Neural crest cell (in vitro differentiated cells): Measurements from ENCODE around the gene QSOX1. TPM values are rescaled to one million over a fixed set of nuclear protein-coding genes. Genes with fewer than 3 reads are reported as not detected.

Experiments
- DNase-seq: peaks from one replicate; pipeline ENCODE4 v3.0.0; 2021; ENCODE audit warnings: low read depth, mixed read lengths, low spot score
- H3K27ac Mint-ChIP-seq: one replicate; pipeline ENCODE4 v1.8.0; 2021; ENCODE audit warnings: mild to moderate bottlenecking, mixed read lengths; ENCODE audit not compliant: unreplicated experiment
- H3K27me3 Mint-ChIP-seq: 2 replicates; pipeline ENCODE4 v1.8.0; 2021; ENCODE audit warnings: low read depth, mild to moderate bottlenecking, mixed read lengths
- H3K36me3 Mint-ChIP-seq: 2 replicates; pipeline ENCODE4 v1.8.0; 2021; ENCODE audit warnings: low read depth, mild to moderate bottlenecking, mixed read lengths
- H3K4me1 Mint-ChIP-seq: 2 replicates; pipeline ENCODE4 v1.8.0; 2021; ENCODE audit warnings: mixed read lengths
- H3K4me3 Mint-ChIP-seq: one replicate; pipeline ENCODE4 v1.8.0; 2021; ENCODE audit warnings: mild to moderate bottlenecking, mixed read lengths
- H3K9me3 Mint-ChIP-seq: 2 replicates; pipeline ENCODE4 v1.8.0; 2021; ENCODE audit warnings: mixed read lengths
- total RNA-seq: library from RNA; stranded (reverse); gene quantifications from 2 replicates; pipeline ENCODE4 v1.2.1, GENCODE V29; 2021
- TF ChIP-seq, protein P1 (sequence below): fragments of 200-600 bp; sonication (generic); conservative IDR thresholded peaks from 2 replicates; pipeline ENCODE4 v1.5.0; 2021; ENCODE audit warnings: antibody characterized with exemption, mild to moderate bottlenecking

Gene QSOX1
- total RNA-seq, 1 donor from 2014 or later = 39.8 TPM

DNA sequence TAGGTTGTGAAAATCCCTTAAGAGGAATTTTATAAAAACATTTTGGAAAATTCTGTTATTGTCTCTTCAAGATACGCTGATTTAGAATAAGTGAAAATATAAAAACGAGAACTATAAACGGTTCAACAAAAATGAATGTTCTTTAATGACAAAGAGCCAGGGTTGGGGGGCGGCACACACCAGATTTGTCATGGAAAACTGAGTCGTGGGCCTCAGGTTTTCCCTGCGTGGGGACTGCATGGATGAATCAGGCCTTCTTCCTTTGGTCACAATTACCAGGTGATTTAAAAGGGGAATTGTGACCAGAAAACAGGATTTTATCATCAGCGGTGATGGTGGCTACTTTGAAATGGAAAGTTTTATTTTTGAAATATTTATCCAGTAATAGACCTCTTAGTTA lies 84.0 kb downstream of the QSOX1 start:
- DNase-seq = no peak
- Mint-ChIP-seq H3K27ac (no peak overlapping the region), H3K4me3 (no peak overlapping the region), H3K27me3 (peaks cover 99% of the 10 kb centered on the region), H3K4me1 (peaks cover 9% of the 10 kb centered on the region), H3K36me3 (no peaks in the 10 kb centered on the region), H3K9me3 (no peaks in the 10 kb centered on the region)
- TF ChIP-seq, protein P1, sequence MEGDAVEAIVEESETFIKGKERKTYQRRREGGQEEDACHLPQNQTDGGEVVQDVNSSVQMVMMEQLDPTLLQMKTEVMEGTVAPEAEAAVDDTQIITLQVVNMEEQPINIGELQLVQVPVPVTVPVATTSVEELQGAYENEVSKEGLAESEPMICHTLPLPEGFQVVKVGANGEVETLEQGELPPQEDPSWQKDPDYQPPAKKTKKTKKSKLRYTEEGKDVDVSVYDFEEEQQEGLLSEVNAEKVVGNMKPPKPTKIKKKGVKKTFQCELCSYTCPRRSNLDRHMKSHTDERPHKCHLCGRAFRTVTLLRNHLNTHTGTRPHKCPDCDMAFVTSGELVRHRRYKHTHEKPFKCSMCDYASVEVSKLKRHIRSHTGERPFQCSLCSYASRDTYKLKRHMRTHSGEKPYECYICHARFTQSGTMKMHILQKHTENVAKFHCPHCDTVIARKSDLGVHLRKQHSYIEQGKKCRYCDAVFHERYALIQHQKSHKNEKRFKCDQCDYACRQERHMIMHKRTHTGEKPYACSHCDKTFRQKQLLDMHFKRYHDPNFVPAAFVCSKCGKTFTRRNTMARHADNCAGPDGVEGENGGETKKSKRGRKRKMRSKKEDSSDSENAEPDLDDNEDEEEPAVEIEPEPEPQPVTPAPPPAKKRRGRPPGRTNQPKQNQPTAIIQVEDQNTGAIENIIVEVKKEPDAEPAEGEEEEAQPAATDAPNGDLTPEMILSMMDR = no peak

GRCh38 chr1:180239145-180240096 lies 84.8 kb downstream of the QSOX1 start:
- Mint-ChIP-seq H3K27me3 (peaks cover 99% of the 10 kb centered on the region), H3K4me3 (no peak overlapping the region), H3K36me3 (no peaks in the 10 kb centered on the region), H3K27ac (no peak overlapping the region), H3K9me3 (no peaks in the 10 kb centered on the region), H3K4me1 (peaks cover 2% of the 10 kb centered on the region)
- no peak for DNase-seq
- TF ChIP-seq, protein P1 = no peak

GRCh38 chr1:180241716-180242544 lies 87.3 kb downstream of the QSOX1 start:
- no peak overlapping the region for H3K27ac Mint-ChIP-seq
- H3K9me3 Mint-ChIP-seq = no peaks in the 10 kb centered on the region
- H3K4me1 Mint-ChIP-seq = no peaks in the 10 kb centered on the region
- peaks cover 91% of the 10 kb centered on the region for H3K27me3 Mint-ChIP-seq
- H3K36me3 Mint-ChIP-seq = no peaks in the 10 kb centered on the region
- H3K4me3 Mint-ChIP-seq = no peak overlapping the region
- TF ChIP-seq, protein P1 = no peak
- no peak for DNase-seq

DNA sequence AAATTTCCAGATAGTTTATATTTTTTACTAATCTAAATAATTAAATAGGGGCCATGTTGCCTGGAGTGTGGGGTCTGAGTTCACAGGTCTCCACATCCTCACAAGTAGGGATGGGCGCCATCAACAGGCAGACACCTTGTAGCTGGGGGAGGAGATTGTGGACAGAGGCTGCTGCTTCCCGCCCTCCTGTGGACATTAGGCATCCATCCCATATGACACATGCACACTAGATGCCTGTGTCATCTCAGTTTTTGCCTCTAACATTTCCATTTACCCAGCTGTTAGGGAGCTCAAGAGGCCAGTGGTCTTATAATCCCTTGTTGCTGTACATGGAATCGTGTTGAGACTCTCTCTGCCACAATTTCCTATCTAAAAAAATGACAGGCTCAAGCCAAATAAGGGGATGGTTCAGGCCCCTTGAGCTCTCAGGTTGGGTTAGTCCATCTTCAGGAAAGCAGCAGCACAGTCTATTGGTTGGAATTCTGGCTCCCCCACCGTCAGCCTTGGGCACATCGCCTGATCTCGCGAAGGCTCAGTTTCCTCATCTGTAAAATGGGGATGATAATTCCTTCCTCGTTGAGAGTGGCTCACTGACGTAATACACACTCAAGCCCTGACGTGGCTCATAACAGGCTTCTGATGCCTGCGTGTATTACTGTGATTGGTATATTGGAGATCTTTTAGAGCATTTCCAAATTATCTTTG lies 89.0 kb downstream of the QSOX1 start:
- H3K36me3 Mint-ChIP-seq = no peaks in the 10 kb centered on the region
- TF ChIP-seq, protein P1 = no peak
- no peaks in the 10 kb centered on the region for H3K9me3 Mint-ChIP-seq
- no peak overlapping the region for H3K27ac Mint-ChIP-seq
- DNase-seq = no peak
- peaks cover 77% of the 10 kb centered on the region for H3K27me3 Mint-ChIP-seq
- no peaks in the 10 kb centered on the region for H3K4me1 Mint-ChIP-seq
- no peak overlapping the region for H3K4me3 Mint-ChIP-seq

GRCh38 chr1:180244840-180245239 lies 90.2 kb downstream of the QSOX1 start:
- H3K27me3 Mint-ChIP-seq = peaks cover 73% of the 10 kb centered on the region
- no peak overlapping the region for H3K27ac Mint-ChIP-seq
- no peaks in the 10 kb centered on the region for H3K36me3 Mint-ChIP-seq
- H3K4me3 Mint-ChIP-seq = no peak overlapping the region
- TF ChIP-seq, protein P1 = no peak
- DNase-seq = no peak
- H3K9me3 Mint-ChIP-seq = no peaks in the 10 kb centered on the region
- H3K4me1 Mint-ChIP-seq = peaks cover 4% of the 10 kb centered on the region
